Effector memory CD4-positive, alpha-beta T cell (primary cell): ENCODE data around the gene GNG7.
A peak's percentile ranks its signal among the peaks of the same experiment; 100 is the strongest.

Experiments used
- DNase-seq, 3 donors: peaks; one replicate each; pipeline ENCODE4 v3.0.0-alpha.2; 2020
- H3K27ac ChIP-seq: 2 replicates; pipeline ENCODE4 v1.7.0; 2013; ENCODE audit warnings: mild to moderate bottlenecking, low read length, moderate library complexity; ENCODE audit not compliant: insufficient read depth, poor library complexity, severe bottlenecking
- H3K27me3 ChIP-seq: replicated peaks from 2 replicates; pipeline ENCODE4 v1.7.0; 2013; ENCODE audit warnings: mild to moderate bottlenecking, low read length; ENCODE audit not compliant: insufficient read depth, control insufficient read depth, poor library complexity, severe bottlenecking
- H3K36me3 ChIP-seq: 2 replicates; pipeline ENCODE4 v1.7.0; 2013; ENCODE audit warnings: mild to moderate bottlenecking, low read length, moderate library complexity; ENCODE audit not compliant: control insufficient read depth, insufficient read depth
- H3K4me1 ChIP-seq: 2 replicates; pipeline ENCODE4 v1.7.0; 2013; ENCODE audit warnings: low read length, mild to moderate bottlenecking; ENCODE audit not compliant: control insufficient read depth, insufficient read depth, poor library complexity, severe bottlenecking
- H3K4me3 ChIP-seq: 2 replicates; pipeline ENCODE4 v1.7.0; 2013; ENCODE audit warnings: low read length, low read depth, mild to moderate bottlenecking; ENCODE audit not compliant: insufficient read depth, poor library complexity, severe bottlenecking
- H3K9me3 ChIP-seq: 2 replicates; pipeline ENCODE4 v1.7.0; 2013; ENCODE audit warnings: mild to moderate bottlenecking, low read length, moderate library complexity; ENCODE audit not compliant: control insufficient read depth

GNG7 gene

DNA sequence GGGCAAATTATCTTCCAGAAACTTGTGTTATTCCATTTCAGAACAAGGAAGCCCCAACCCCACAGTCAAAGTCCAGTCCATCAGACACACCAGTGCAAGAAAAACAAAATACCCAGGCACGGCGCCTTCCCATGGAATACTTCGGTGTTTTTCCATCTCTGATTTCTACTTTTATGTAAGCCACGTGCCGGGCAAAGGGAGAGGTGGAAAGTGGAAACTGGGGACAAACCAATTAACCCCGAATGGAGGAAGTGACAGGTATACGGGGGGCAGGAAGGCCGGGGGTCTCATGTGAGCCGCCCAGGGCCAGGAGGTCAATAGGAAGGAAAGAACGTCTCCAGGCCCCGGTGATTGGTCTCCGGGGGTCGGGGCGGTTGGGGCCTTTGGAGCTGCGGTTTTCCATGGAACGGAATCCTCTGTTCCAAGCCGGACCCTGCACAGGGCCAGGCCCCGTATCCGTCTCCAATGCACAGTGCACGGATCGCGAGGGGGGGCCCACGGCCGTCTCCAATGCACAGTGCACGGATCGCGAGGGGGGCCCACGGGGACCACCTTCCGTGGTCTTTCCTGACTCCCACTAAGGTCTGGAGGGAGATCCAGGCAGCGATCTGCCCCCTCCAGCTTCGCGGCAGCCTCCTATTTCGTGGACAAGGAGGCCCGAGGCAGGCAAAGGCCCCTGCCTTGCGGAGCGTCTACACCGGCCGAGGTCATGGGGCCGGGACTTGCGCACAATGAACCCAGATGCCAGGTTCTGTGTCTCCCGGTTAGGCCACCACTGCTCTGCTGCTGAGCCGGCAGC, 146.9 kb downstream of the GNG7 start:
- Histone ChIP-seq H3K27me3 (no peaks in the 10 kb centered on the region), H3K36me3 (no peaks in the 10 kb centered on the region), H3K9me3 (no peaks in the 10 kb centered on the region), H3K4me3 (no peak overlapping the region), H3K27ac (no peak overlapping the region), H3K4me1 (peaks cover 7% of the 10 kb centered on the region)
- no peak for DNase-seq

DNA sequence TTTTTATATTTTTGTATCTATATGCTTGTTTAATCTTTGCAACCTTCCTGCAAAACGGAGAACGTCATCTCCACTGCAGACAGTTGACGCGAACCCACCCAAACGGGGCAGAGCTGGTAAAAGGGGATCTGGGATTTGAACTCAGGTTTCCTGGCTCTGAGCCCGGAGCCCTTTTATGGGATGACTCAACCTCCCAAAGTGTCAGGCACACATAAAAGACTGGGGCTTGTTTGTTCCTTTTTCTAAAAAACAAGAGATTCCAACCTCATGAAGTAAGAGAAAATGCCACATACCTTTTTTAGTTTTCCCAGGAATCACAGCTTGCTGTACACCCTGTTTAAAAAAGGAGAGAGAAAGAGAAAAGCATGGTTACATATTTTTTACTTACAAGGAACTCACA, 147.6 kb downstream of the GNG7 start:
- no peak overlapping the region for H3K27ac ChIP-seq
- H3K36me3 ChIP-seq = no peaks in the 10 kb centered on the region
- DNase-seq = no peak
- no peaks in the 10 kb centered on the region for H3K9me3 ChIP-seq
- no peak overlapping the region for H3K4me3 ChIP-seq
- no peaks in the 10 kb centered on the region for H3K27me3 ChIP-seq
- peaks cover 7% of the 10 kb centered on the region for H3K4me1 ChIP-seq

DNA sequence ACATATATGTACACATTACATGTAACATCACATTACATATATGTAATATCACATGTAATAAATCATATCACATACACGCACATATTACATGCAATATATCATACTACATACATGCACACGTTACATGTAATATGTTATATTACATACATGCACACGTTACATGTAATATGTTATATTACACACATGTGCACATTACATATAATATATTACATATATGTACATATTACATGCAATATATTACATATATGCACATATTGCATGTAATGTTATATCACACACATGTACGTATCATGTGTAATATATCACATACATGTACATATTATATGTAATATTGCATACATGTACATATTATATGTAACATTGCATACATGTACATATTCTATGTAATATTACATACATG, 149.0 kb downstream of the GNG7 start:
- H3K4me3 ChIP-seq = no peak overlapping the region
- DNase-seq = no peak
- no peaks in the 10 kb centered on the region for H3K27me3 ChIP-seq
- peaks cover 7% of the 10 kb centered on the region for H3K4me1 ChIP-seq
- H3K9me3 ChIP-seq = no peaks in the 10 kb centered on the region
- H3K27ac ChIP-seq = no peak overlapping the region
- no peaks in the 10 kb centered on the region for H3K36me3 ChIP-seq

DNA sequence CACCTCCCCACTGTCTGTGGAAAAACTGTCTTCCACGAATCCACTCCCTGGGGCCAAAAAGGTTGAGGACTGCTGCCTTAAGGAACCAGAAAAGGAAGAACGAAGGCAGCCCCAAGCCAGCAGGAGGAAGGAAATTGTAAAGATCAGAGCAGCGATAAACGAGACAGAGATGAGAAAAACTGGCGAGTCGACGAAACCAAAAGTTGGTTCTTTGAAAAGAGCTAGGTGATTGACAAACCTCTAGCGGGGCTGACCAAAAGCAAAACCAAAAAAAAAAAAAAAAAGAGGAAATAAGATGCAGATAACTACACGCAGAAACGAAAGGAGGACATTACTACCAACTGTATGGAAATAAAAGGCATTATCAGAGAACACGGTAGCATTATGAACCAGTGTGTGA, 149.6 kb downstream of the GNG7 start:
- Histone ChIP-seq H3K4me3 (peak overlapping the region; percentile 6), H3K36me3 (no peaks in the 10 kb centered on the region), H3K4me1 (peaks cover 7% of the 10 kb centered on the region), H3K27ac (peak overlapping the region; percentile 44), H3K9me3 (no peaks in the 10 kb centered on the region), H3K27me3 (no peaks in the 10 kb centered on the region)
- DNase-seq = peak; percentile 18 to 55 (median 29)

DNA sequence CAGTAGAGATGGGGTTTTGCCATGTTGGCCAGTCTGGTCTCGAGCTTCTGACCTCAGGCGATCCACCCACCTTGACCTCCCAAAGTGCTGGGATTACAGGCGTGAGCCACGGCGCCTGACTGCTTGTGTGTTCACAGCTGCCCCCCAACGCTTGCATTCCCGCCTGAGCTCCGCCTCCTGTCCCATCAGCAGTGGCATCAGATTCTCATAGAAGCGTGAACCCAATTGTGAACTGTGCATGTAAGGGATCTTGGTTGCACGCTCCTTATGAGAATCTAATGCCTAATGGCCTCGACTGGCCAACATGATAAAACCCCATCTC, 150.7 kb downstream of the GNG7 start:
- no peak for DNase-seq
- H3K4me1 ChIP-seq = peaks cover 7% of the 10 kb centered on the region
- no peak overlapping the region for H3K27ac ChIP-seq
- no peaks in the 10 kb centered on the region for H3K36me3 ChIP-seq
- H3K9me3 ChIP-seq = no peaks in the 10 kb centered on the region
- no peak overlapping the region for H3K4me3 ChIP-seq
- no peaks in the 10 kb centered on the region for H3K27me3 ChIP-seq

DNA sequence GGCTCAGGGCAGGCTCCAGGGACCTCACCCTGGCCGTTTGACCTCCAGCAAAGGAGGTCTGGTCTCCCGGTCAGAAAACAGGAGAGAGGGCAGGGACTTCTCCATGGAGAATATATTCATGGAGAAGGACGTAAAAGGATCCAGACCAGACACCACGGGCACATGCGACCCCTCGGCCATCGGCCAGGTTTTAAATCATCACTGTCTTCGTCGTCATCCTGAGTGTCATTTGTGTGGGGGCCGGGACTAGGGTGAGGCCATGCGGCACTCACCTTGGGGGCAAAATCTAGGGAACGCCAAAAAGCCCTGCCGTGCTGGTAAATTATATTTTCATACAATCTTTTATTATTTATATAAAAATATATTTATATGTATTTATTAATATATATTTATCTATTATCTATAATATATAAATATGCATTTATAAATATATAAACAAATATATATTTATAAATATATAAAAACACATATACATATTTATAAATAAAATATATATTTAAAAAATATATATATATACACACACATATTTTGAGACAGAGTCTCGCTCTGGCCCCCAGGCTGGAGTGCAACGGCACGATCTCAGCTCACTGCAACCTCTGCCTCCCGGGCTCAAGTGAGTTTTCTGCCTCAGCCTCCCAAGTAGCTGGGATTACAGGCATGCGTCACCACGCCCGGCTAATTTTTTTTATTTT, 151.2 kb downstream of the GNG7 start:
- Histone ChIP-seq H3K27ac (no peak overlapping the region), H3K9me3 (no peaks in the 10 kb centered on the region), H3K36me3 (no peaks in the 10 kb centered on the region), H3K4me3 (no peak overlapping the region), H3K27me3 (no peaks in the 10 kb centered on the region), H3K4me1 (peaks cover 7% of the 10 kb centered on the region)
- no peak for DNase-seq

DNA sequence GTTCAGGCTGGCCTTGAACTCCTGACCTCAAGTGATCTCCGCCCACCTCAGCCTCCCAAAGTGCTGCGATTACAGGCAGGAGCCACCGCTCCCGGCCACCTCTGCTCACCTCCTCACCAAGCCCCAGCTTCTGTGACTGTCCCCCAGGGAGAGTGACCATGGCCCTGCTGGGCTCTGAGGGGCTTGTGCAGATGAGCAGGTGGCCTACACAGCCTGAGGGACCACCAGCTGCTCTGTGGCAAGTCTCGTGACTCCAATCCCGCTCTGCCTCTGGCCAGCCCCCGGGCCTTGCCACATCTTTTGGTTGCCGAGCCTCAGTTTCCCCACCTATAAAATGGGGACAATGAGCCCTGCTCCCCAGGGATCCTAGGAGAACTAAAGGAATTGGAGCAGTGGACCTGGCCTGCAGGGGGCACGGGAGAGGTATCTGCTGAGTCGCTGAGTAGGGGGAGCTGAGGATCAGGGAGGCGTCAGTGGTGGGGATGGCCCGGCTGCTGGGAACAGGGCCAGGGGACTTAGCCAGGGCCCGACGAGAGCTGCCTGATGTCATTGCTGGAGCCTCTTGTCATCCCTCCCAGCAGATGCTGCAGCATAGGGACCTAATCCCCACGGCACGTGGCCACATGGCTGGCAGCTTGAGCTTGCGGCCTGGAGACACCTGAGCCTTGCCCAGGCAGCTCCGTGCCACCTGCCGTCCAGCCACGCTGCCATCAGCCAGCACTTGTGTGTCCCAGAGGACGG, 151.9 kb downstream of the GNG7 start:
- Histone ChIP-seq H3K4me1 (peaks cover 7% of the 10 kb centered on the region), H3K4me3 (no peak overlapping the region), H3K9me3 (no peaks in the 10 kb centered on the region), H3K36me3 (no peaks in the 10 kb centered on the region), H3K27ac (no peak overlapping the region), H3K27me3 (no peaks in the 10 kb centered on the region)
- no peak for DNase-seq

DNA sequence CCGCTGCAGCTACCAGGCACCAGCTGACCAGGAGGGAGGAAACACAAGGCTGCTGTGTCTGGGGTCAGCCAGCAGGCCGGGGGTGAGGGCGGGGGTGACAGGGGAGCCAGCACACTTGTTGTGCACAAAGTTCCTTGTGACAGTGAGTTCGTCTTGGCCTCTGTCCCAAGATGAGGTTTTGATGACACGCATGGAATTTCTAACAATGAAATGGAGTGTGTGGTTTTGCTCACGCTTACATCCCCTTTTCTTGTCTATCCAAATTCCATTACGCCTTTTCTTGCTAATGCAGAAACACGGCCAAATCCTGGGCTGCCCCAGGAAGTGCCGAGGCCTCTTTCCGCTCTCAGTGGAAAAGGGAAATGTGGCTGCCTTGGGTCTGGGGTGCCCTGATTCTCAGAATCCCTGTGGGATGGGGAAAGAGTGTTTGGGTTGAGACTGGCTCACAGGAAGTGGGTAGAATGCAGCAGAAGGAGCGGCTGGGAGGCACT, 152.7 kb downstream of the GNG7 start:
- H3K27ac ChIP-seq = no peak overlapping the region
- H3K27me3 ChIP-seq = no peaks in the 10 kb centered on the region
- no peaks in the 10 kb centered on the region for H3K36me3 ChIP-seq
- H3K9me3 ChIP-seq = no peaks in the 10 kb centered on the region
- DNase-seq = no peak
- no peak overlapping the region for H3K4me3 ChIP-seq
- peaks cover 7% of the 10 kb centered on the region for H3K4me1 ChIP-seq

DNA sequence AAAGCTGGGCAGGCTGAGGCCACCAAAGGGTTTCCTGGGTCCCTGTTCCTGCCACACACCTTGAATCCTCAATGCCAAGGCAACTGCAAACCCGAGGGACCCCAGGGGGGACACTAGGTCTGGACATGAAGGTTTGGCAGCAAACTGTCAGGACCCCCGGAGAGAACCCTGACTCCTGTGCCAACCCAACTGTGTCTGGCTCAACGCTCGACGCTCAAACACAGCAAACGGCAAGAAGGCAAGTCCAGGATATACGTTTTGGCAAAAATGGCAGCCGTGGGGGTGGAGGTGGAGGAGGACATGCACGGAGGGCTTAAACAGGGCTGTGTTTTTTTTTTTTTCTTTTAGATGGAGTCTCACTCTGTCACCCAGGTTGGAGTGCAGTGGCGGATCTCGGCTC, 153.5 kb downstream of the GNG7 start:
- no peak for DNase-seq
- Histone ChIP-seq H3K27me3 (no peaks in the 10 kb centered on the region), H3K4me1 (peaks cover 9% of the 10 kb centered on the region)

DNA sequence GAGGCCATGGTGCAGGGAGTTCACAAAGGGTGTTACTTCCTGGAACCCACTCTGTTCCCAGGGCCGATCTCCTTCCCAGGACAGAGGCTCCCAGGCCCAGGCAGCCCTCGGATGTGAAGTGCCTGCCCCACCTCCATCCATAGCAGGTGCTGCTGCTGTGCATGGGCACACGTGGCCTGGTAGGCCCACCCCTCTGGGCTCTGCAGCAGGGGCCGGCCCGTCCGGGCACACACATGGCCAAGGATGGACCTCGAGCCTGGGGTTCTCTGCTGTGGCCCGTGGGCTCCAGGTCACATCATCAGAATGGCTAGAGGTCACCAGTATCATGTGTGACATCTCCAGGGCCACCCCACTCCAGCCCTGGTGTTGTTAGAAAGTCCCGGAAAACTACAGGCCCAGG, 154.8 kb downstream of the GNG7 start:
- no peak overlapping the region for H3K4me3 ChIP-seq
- peaks cover 17% of the 10 kb centered on the region for H3K4me1 ChIP-seq

More for the DNA sequence above, 153.5 kb downstream of the GNG7 start:
- Histone ChIP-seq H3K9me3 (no peaks in the 10 kb centered on the region), H3K36me3 (no peaks in the 10 kb centered on the region), H3K4me3 (no peak overlapping the region), H3K27ac (no peak overlapping the region)

More for the DNA sequence above, 154.8 kb downstream of the GNG7 start:
- Histone ChIP-seq H3K9me3 (no peaks in the 10 kb centered on the region), H3K27ac (no peak overlapping the region), H3K27me3 (no peaks in the 10 kb centered on the region), H3K36me3 (no peaks in the 10 kb centered on the region)
- DNase-seq = no peak
